HUES6 (cell line): ENCODE results near the gene CDC20B.
A peak's percentile ranks its signal among the peaks of the same experiment; 100 is the strongest.

Experiments used
- H3K27ac ChIP-seq: 2 replicates; pipeline ENCODE4 v1.7.0; 2013; ENCODE audit warnings: low read depth, mild to moderate bottlenecking, low read length, inconsistent platforms
- H3K27me3 ChIP-seq: 2 replicates; pipeline ENCODE4 v1.6.1; 2013; ENCODE audit warnings: low read length; ENCODE audit not compliant: control insufficient read depth, insufficient read depth
- H3K36me3 ChIP-seq: 2 replicates; pipeline ENCODE4 v1.6.1; 2013; ENCODE audit warnings: low read length; ENCODE audit not compliant: control insufficient read depth, insufficient read depth
- H3K4me1 ChIP-seq: 2 replicates; pipeline ENCODE4 v1.6.1; 2013; ENCODE audit warnings: low read length; ENCODE audit not compliant: control insufficient read depth, insufficient read depth
- H3K4me3 ChIP-seq: 2 replicates; pipeline ENCODE4 v1.5.1; 2013; ENCODE audit warnings: low read depth, low read length
- H3K9ac ChIP-seq: one replicate; pipeline ENCODE4 v1.6.1; 2013; ENCODE audit warnings: mild to moderate bottlenecking, low read length
- H3K9me3 ChIP-seq: 2 replicates; pipeline ENCODE4 v1.6.1; 2013; ENCODE audit warnings: low read depth, low read length; ENCODE audit not compliant: control insufficient read depth, insufficient read depth

The CDC20B gene

GRCh38 chr5:55172937-55173686 lies at the start of gene CDC20B:
TSS of gene CDC20B (minus strand) at chr5:55173177. CDS start at chr5:55173000, 177 bp downstream.
- Histone ChIP-seq H3K27me3 (peaks cover 75% of the 10 kb centered on the region), H3K9ac (no peak within 1 kb of the TSS)

GRCh38 chr5:55222092-55222984 lies 49.4 kb upstream of the CDC20B start:
- Histone ChIP-seq H3K36me3 (no peaks in the 10 kb centered on the region), H3K4me3 (peak overlapping the region; percentile 51), H3K27me3 (peaks cover 97% of the 10 kb centered on the region), H3K9me3 (no peaks in the 10 kb centered on the region), H3K27ac (no peak overlapping the region), H3K4me1 (peaks cover 11% of the 10 kb centered on the region), H3K9ac (no peak overlapping the region)

More at GRCh38 chr5:55172937-55173686, at the start of gene CDC20B:
- peaks cover 16% of the 10 kb centered on the region for H3K4me1 ChIP-seq
- H3K4me3 ChIP-seq = peak within 1 kb of the TSS; percentile 64
- H3K36me3 ChIP-seq = no peaks in the 10 kb centered on the region
- no peak within 1 kb of the TSS for H3K27ac ChIP-seq
- no peaks in the 10 kb centered on the region for H3K9me3 ChIP-seq

GRCh38 chr5:55220433-55221185 lies 47.6 kb upstream of the CDC20B start:
- Histone ChIP-seq H3K4me3 (peak overlapping the region; percentile 64), H3K4me1 (peaks cover 11% of the 10 kb centered on the region), H3K9me3 (no peaks in the 10 kb centered on the region), H3K9ac (peak overlapping the region; percentile 31), H3K36me3 (no peaks in the 10 kb centered on the region), H3K27me3 (peaks cover 79% of the 10 kb centered on the region), H3K27ac (no peak overlapping the region)

- no peaks in the 10 kb centered on the region for H3K9me3 ChIP-seq
- no peak overlapping the region for H3K27ac ChIP-seq
- H3K4me1 ChIP-seq = peaks cover 11% of the 10 kb centered on the region
- H3K9ac ChIP-seq = no peak overlapping the region
- H3K4me3 ChIP-seq = peak overlapping the region; percentile 64
- H3K27me3 ChIP-seq = peaks cover 71% of the 10 kb centered on the region
- H3K36me3 ChIP-seq = no peaks in the 10 kb centered on the region
These were observed 46.8 kb upstream of the CDC20B start for GRCh38 chr5:55219770-55220169.

GRCh38 chr5:55218967-55219366 lies 46.0 kb upstream of the CDC20B start:
- H3K27ac ChIP-seq = no peak overlapping the region
- H3K4me3 ChIP-seq = no peak overlapping the region
- H3K4me1 ChIP-seq = peaks cover 11% of the 10 kb centered on the region
- no peaks in the 10 kb centered on the region for H3K36me3 ChIP-seq
- H3K9me3 ChIP-seq = no peaks in the 10 kb centered on the region
- peaks cover 63% of the 10 kb centered on the region for H3K27me3 ChIP-seq
- no peak overlapping the region for H3K9ac ChIP-seq

GRCh38 chr5:55211184-55211874 lies 38.4 kb upstream of the CDC20B start:
- H3K4me3 ChIP-seq = no peak overlapping the region
- no peaks in the 10 kb centered on the region for H3K9me3 ChIP-seq
- H3K9ac ChIP-seq = no peak overlapping the region
- no peaks in the 10 kb centered on the region for H3K4me1 ChIP-seq
- H3K27ac ChIP-seq = no peak overlapping the region
- no peaks in the 10 kb centered on the region for H3K36me3 ChIP-seq
- H3K27me3 ChIP-seq = peaks cover 15% of the 10 kb centered on the region; the same call in 1 of the 2 replicates

- H3K9ac ChIP-seq = no peak overlapping the region
- H3K9me3 ChIP-seq = no peaks in the 10 kb centered on the region
- H3K27me3 ChIP-seq = peaks cover 26% of the 10 kb centered on the region
- H3K36me3 ChIP-seq = no peaks in the 10 kb centered on the region
- H3K4me3 ChIP-seq = no peak overlapping the region
- no peak overlapping the region for H3K27ac ChIP-seq
- no peaks in the 10 kb centered on the region for H3K4me1 ChIP-seq
These were observed 32.0 kb upstream of the CDC20B start for GRCh38 chr5:55205001-55205400.

GRCh38 chr5:55191165-55191564 lies 18.2 kb upstream of the CDC20B start:
- no peak overlapping the region for H3K27ac ChIP-seq
- H3K9me3 ChIP-seq = no peaks in the 10 kb centered on the region
- H3K4me1 ChIP-seq = no peaks in the 10 kb centered on the region
- H3K9ac ChIP-seq = no peak overlapping the region
- H3K4me3 ChIP-seq = no peak overlapping the region
- H3K27me3 ChIP-seq = peaks cover 28% of the 10 kb centered on the region
- H3K36me3 ChIP-seq = no peaks in the 10 kb centered on the region

- H3K4me1 ChIP-seq = no peaks in the 10 kb centered on the region
- H3K27me3 ChIP-seq = peaks cover 44% of the 10 kb centered on the region
- no peaks in the 10 kb centered on the region for H3K36me3 ChIP-seq
- no peak overlapping the region for H3K9ac ChIP-seq
- H3K4me3 ChIP-seq = no peak overlapping the region
- no peaks in the 10 kb centered on the region for H3K9me3 ChIP-seq
- no peak overlapping the region for H3K27ac ChIP-seq
These were observed 15.9 kb upstream of the CDC20B start for GRCh38 chr5:55188656-55189540.

GRCh38 chr5:55187370-55187769 lies 14.4 kb upstream of the CDC20B start:
- peaks cover 38% of the 10 kb centered on the region for H3K27me3 ChIP-seq
- H3K27ac ChIP-seq = no peak overlapping the region
- H3K4me1 ChIP-seq = no peaks in the 10 kb centered on the region
- no peak overlapping the region for H3K4me3 ChIP-seq
- H3K9ac ChIP-seq = no peak overlapping the region
- H3K36me3 ChIP-seq = no peaks in the 10 kb centered on the region
- H3K9me3 ChIP-seq = no peaks in the 10 kb centered on the region
